ENCODE data around the gene LRRC8D.

LRRC8D gene

GRCh38 chr1:89901957-89902669 is 81.3 kb downstream of the LRRC8D start:
- peaks cover 62% of the 10 kb centered on the region for H3K4me1 Mint-ChIP-seq
- peak overlapping the region; percentile 79 for H3K27ac Mint-ChIP-seq
- H3K36me3 Mint-ChIP-seq: peaks cover 12% of the 10 kb centered on the region
- no peaks in the 10 kb centered on the region for H3K9me3 Mint-ChIP-seq
- no peak overlapping the region for H3K4me3 Mint-ChIP-seq
- H3K27me3 Mint-ChIP-seq: no peaks in the 10 kb centered on the region

- H3K27ac Mint-ChIP-seq: no peak overlapping the region
- no peak overlapping the region for H3K4me3 Mint-ChIP-seq
- no peaks in the 10 kb centered on the region for H3K27me3 Mint-ChIP-seq
- H3K36me3 Mint-ChIP-seq: peaks cover 16% of the 10 kb centered on the region
- H3K4me1 Mint-ChIP-seq: peaks cover 66% of the 10 kb centered on the region
- H3K9me3 Mint-ChIP-seq: no peaks in the 10 kb centered on the region
Measured at GRCh38 chr1:89903550-89903949, 82.7 kb downstream of the LRRC8D start.

- H3K4me3 Mint-ChIP-seq: no peak overlapping the region
- H3K27ac Mint-ChIP-seq: no peak overlapping the region
- no peaks in the 10 kb centered on the region for H3K9me3 Mint-ChIP-seq
- H3K36me3 Mint-ChIP-seq: peaks cover 16% of the 10 kb centered on the region
- peaks cover 66% of the 10 kb centered on the region for H3K4me1 Mint-ChIP-seq
- H3K27me3 Mint-ChIP-seq: no peaks in the 10 kb centered on the region
Measured at GRCh38 chr1:89904219-89904980, 83.6 kb downstream of the LRRC8D start.

- Mint-ChIP-seq H3K4me3 (no peak overlapping the region), H3K4me1 (peaks cover 60% of the 10 kb centered on the region), H3K27ac (peak overlapping the region; percentile 80), H3K36me3 (peaks cover 15% of the 10 kb centered on the region), H3K9me3 (no peaks in the 10 kb centered on the region), H3K27me3 (no peaks in the 10 kb centered on the region)
Measured at GRCh38 chr1:89905395-89906058, 84.7 kb downstream of the LRRC8D start.

- Mint-ChIP-seq H3K4me3 (no peak overlapping the region), H3K9me3 (no peaks in the 10 kb centered on the region), H3K4me1 (peaks cover 63% of the 10 kb centered on the region), H3K27ac (no peak overlapping the region), H3K27me3 (no peaks in the 10 kb centered on the region), H3K36me3 (peaks cover 18% of the 10 kb centered on the region)
Measured at GRCh38 chr1:89906088-89906487, 85.3 kb downstream of the LRRC8D start.

- Mint-ChIP-seq H3K27me3 (no peaks in the 10 kb centered on the region), H3K4me3 (no peak overlapping the region), H3K4me1 (peaks cover 69% of the 10 kb centered on the region), H3K27ac (peak overlapping the region; percentile 89), H3K9me3 (no peaks in the 10 kb centered on the region), H3K36me3 (peaks cover 23% of the 10 kb centered on the region)
Measured at GRCh38 chr1:89907727-89908212, 86.9 kb downstream of the LRRC8D start.

GRCh38 chr1:89908273-89908671 is 87.4 kb downstream of the LRRC8D start:
- H3K27ac Mint-ChIP-seq: no peak overlapping the region

GRCh38 chr1:89908672-89909436 is 88.0 kb downstream of the LRRC8D start:
- Mint-ChIP-seq H3K9me3 (no peaks in the 10 kb centered on the region), H3K4me1 (peaks cover 66% of the 10 kb centered on the region), H3K36me3 (peaks cover 25% of the 10 kb centered on the region), H3K4me3 (no peak overlapping the region), H3K27me3 (no peaks in the 10 kb centered on the region), H3K27ac (peak overlapping the region; percentile 26)

More at GRCh38 chr1:89908273-89908671, 87.4 kb downstream of the LRRC8D start:
- H3K4me1 Mint-ChIP-seq: peaks cover 68% of the 10 kb centered on the region
- H3K4me3 Mint-ChIP-seq: no peak overlapping the region
- no peaks in the 10 kb centered on the region for H3K9me3 Mint-ChIP-seq
- H3K36me3 Mint-ChIP-seq: peaks cover 23% of the 10 kb centered on the region
- no peaks in the 10 kb centered on the region for H3K27me3 Mint-ChIP-seq

- peaks cover 63% of the 10 kb centered on the region for H3K4me1 Mint-ChIP-seq
- H3K27ac Mint-ChIP-seq: no peak overlapping the region
- H3K9me3 Mint-ChIP-seq: no peaks in the 10 kb centered on the region
- no peak overlapping the region for H3K4me3 Mint-ChIP-seq
- H3K36me3 Mint-ChIP-seq: peaks cover 26% of the 10 kb centered on the region
- H3K27me3 Mint-ChIP-seq: no peaks in the 10 kb centered on the region
Measured at GRCh38 chr1:89910268-89910667, 89.4 kb downstream of the LRRC8D start.

- H3K4me1 Mint-ChIP-seq: peaks cover 58% of the 10 kb centered on the region
- H3K27ac Mint-ChIP-seq: no peak overlapping the region
- H3K36me3 Mint-ChIP-seq: peaks cover 22% of the 10 kb centered on the region
- no peaks in the 10 kb centered on the region for H3K9me3 Mint-ChIP-seq
- H3K27me3 Mint-ChIP-seq: no peaks in the 10 kb centered on the region
- H3K4me3 Mint-ChIP-seq: no peak overlapping the region
Measured at GRCh38 chr1:89910780-89911179, 89.9 kb downstream of the LRRC8D start.

- Mint-ChIP-seq H3K9me3 (no peaks in the 10 kb centered on the region), H3K27me3 (no peaks in the 10 kb centered on the region), H3K27ac (peak overlapping the region; percentile 70), H3K36me3 (peaks cover 22% of the 10 kb centered on the region), H3K4me3 (no peak overlapping the region), H3K4me1 (peaks cover 55% of the 10 kb centered on the region)
Measured at GRCh38 chr1:89911191-89911991, 90.6 kb downstream of the LRRC8D start.

- no peaks in the 10 kb centered on the region for H3K27me3 Mint-ChIP-seq
- H3K9me3 Mint-ChIP-seq: no peaks in the 10 kb centered on the region
- H3K4me3 Mint-ChIP-seq: no peak overlapping the region
- peaks cover 54% of the 10 kb centered on the region for H3K4me1 Mint-ChIP-seq
- peak overlapping the region; percentile 70 for H3K27ac Mint-ChIP-seq
- peaks cover 23% of the 10 kb centered on the region for H3K36me3 Mint-ChIP-seq
Measured at GRCh38 chr1:89912073-89912472, 91.2 kb downstream of the LRRC8D start.

GRCh38 chr1:89913353-89914095 is 92.7 kb downstream of the LRRC8D start:
- Mint-ChIP-seq H3K36me3 (peaks cover 22% of the 10 kb centered on the region), H3K4me3 (no peak overlapping the region), H3K27ac (no peak overlapping the region), H3K9me3 (no peaks in the 10 kb centered on the region), H3K4me1 (peaks cover 51% of the 10 kb centered on the region), H3K27me3 (no peaks in the 10 kb centered on the region)

- no peaks in the 10 kb centered on the region for H3K27me3 Mint-ChIP-seq
- peaks cover 15% of the 10 kb centered on the region for H3K36me3 Mint-ChIP-seq
- no peaks in the 10 kb centered on the region for H3K9me3 Mint-ChIP-seq
- H3K4me1 Mint-ChIP-seq: peaks cover 32% of the 10 kb centered on the region
- no peak overlapping the region for H3K27ac Mint-ChIP-seq
- H3K4me3 Mint-ChIP-seq: no peak overlapping the region
Measured at GRCh38 chr1:89917353-89917752, 96.5 kb downstream of the LRRC8D start.
